HepG2 (cell line): Measurements from ENCODE around the gene FBXO41. TPM values are rescaled to one million over a fixed set of nuclear protein-coding genes. Genes with fewer than 3 reads are reported as not detected.

ENCODE experiments used
- BRD4 ChIP-seq: sonication (generic); formaldehyde crosslinking; IDR thresholded peaks from 2 replicates; pipeline ENCODE4 v1.4.0; 2020; ENCODE audit warnings: missing genetic modification reagents
- CEBPZ ChIP-seq: IDR thresholded peaks from 2 replicates; pipeline ENCODE4 v1.6.1; 2012; ENCODE audit warnings: low read length, improper control_type of control experiment
- ELF4 ChIP-seq: sonication (generic); formaldehyde crosslinking; IDR thresholded peaks from 2 replicates; pipeline ENCODE4 v1.5.0; 2020; ENCODE audit warnings: missing genetic modification reagents, mild to moderate bottlenecking, moderate library complexity, borderline replicate concordance
- GTF2F1 ChIP-seq: fragments of 150-350 bp; IDR thresholded peaks from 2 replicates; pipeline ENCODE4 v1.6.1; 2014; ENCODE audit warnings: low read length
- NFIB ChIP-seq: sonication (generic); formaldehyde crosslinking; IDR thresholded peaks from 2 replicates; pipeline ENCODE4 v1.9.0; 2021; ENCODE audit warnings: missing genetic modification reagents, mild to moderate bottlenecking, borderline replicate concordance
- PAX8 ChIP-seq: sonication (generic); formaldehyde crosslinking; IDR thresholded peaks from 2 replicates; pipeline ENCODE4 v1.8.0; 2022; ENCODE audit warnings: mild to moderate bottlenecking, missing genetic modification reagents, borderline replicate concordance
- POLR2AphosphoS2 ChIP-seq: IDR thresholded peaks from 2 replicates; pipeline ENCODE4 v1.6.1; 2011; ENCODE audit warnings: low read depth, low read length, improper control_type of control experiment
- RFX1 ChIP-seq: fragments of 450-650 bp; IDR thresholded peaks from 2 replicates; pipeline ENCODE4 v1.6.1; 2017
- RORA ChIP-seq: sonication (generic); formaldehyde crosslinking; IDR thresholded peaks from 2 replicates; pipeline ENCODE4 v1.5.0; 2020; ENCODE audit warnings: mild to moderate bottlenecking, missing genetic modification reagents, moderate library complexity
- ZBTB8A ChIP-seq: sonication (generic); formaldehyde crosslinking; IDR thresholded peaks from 2 replicates; pipeline ENCODE4 v1.4.0; 2020; ENCODE audit warnings: mild to moderate bottlenecking, low read depth, missing genetic modification reagents, borderline replicate concordance
- ZHX2 ChIP-seq, 2 experiments: sonication (generic) in 1 of 2; formaldehyde crosslinking in 1 of 2; IDR thresholded peaks; 2 replicates each; pipeline versions ENCODE4 v1.6.1 to v1.9.0; 2014 to 2022; ENCODE audit warnings: antibody characterized with exemption in 1 of 2, borderline replicate concordance in 1 of 2, inconsistent platforms in 1 of 2, low read depth in 1 of 2, missing genetic modification reagents in 1 of 2
- ZMYM3 ChIP-seq: sonication (generic); formaldehyde crosslinking; IDR thresholded peaks from 2 replicates; pipeline ENCODE4 v1.5.1; 2020; ENCODE audit warnings: mild to moderate bottlenecking, missing genetic modification reagents
- ZNF235 ChIP-seq: sonication (generic); formaldehyde crosslinking; IDR thresholded peaks from 2 replicates; pipeline ENCODE4 v1.8.1; 2023; ENCODE audit warnings: mild to moderate bottlenecking, missing genetic modification reagents, borderline replicate concordance
- ZNF775 ChIP-seq: sonication (generic); formaldehyde crosslinking; IDR thresholded peaks from 2 replicates; pipeline ENCODE4 v1.4.0; 2020; ENCODE audit warnings: missing genetic modification reagents, mild to moderate bottlenecking, moderate library complexity, borderline replicate concordance
- ZNF841 ChIP-seq: sonication (generic); formaldehyde crosslinking; IDR thresholded peaks from 2 replicates; pipeline ENCODE4 v1.8.1; 2023; ENCODE audit warnings: missing genetic modification reagents, borderline replicate concordance
- ZSCAN22 ChIP-seq: sonication (generic); formaldehyde crosslinking; IDR thresholded peaks from 2 replicates; pipeline ENCODE4 v1.4.0; 2020; ENCODE audit warnings: mild to moderate bottlenecking, missing genetic modification reagents
- polyA plus RNA-seq, 8 experiments: library from polyadenylated mRNA; depleted of rRNA in 3 of 8; stranded (reverse) in 7 of 8; unstranded in 1 of 8; fragments of >200 nt; fragmentation: Illumina TruSeq in 4 of 8; extraction: Trizol in 4 of 8; gene quantifications; 2 replicates each; pipeline versions ENCODE4 v1.2.1 to v1.2.3, GENCODE V29; 2011 to 2016; ENCODE audit warnings: low read depth in 4 of 8, missing spikeins in 1 of 8, mixed read lengths in 1 of 8; ENCODE audit not compliant: insufficient read depth in 1 of 8
- total RNA-seq, 5 experiments: library from RNA; depleted of rRNA; stranded (reverse); fragments of >200 nt; fragmentation: Illumina TruSeq; extraction: Trizol; gene quantifications; 2 replicates each; pipeline ENCODE4 v1.2.3, GENCODE V29; 2016; ENCODE audit warnings: low read depth in 1 of 5
- TF ChIP-seq, protein P1 (sequence below), 2 experiments: fragments of 450-650 bp in 1 of 2; sonication (generic) in 1 of 2; formaldehyde crosslinking; IDR thresholded peaks; 2 replicates each; pipeline versions ENCODE4 v1.5.0 to v1.8.0; 2020 to 2022; ENCODE audit warnings: mild to moderate bottlenecking in 1 of 2, missing genetic modification reagents in 1 of 2

The FBXO41 gene
- total and polyA plus RNA-seq, 2 of the 13 experiments (the other 11 are each of a cell fraction or from before 2014, with no cell fraction given): 4.2 to 10.3 TPM

DNA sequence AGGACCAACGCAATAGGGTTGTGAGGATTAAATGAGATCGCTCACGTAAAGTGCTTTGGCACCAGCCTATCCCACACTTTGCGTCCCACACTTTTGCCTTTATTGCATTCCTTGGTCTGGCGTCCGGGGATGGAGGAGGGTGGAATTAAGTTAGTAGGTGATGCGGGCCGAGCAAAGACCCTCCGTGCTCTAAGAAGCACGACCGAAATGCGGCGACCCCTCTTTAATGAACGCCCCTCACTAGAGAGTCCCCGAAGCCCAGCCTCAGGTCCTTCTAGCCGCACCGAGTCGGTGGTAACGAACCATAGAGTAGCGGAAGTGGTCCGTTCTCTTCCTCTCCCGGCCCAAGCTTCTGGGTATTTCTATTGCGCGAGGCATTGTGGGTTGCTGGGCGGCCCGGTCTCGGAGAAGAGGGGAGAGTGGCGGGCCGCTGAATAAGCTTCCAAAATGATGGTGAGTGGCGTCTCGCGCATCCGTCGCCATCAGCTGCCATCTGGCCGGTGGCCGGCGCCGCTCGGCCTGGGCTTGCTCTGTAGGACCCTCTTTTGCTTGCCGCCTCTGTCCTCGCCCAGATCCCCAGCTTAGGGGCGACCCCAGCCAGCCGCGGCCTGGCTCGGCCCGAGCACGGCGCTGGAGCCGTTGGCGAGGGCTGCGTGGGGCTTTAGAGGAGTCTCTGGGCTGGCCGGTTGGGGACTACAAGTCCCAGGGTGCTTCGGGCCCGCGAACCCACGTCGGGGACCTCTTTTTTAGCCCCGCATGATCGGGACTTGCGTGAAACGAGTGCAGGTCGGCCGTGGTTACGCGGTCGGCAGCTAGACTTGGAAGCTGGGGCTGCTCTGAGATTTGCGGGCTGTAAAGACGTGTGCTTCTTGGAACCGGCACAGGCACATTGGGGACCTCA lies 50.1 kb downstream of the FBXO41 start, which contains the start of gene CCT7 (continued):
- TF ChIP-seq PAX8 (CRISPR knock-in tag) (no peak), ZNF841 (CRISPR knock-in tag) (peak; percentile 75; the same call in 1 of the 2 replicates), POLR2AphosphoS2 (peak; percentile 84; the same call in 1 of the 2 replicates), ZHX2 (IDR thresholded peaks at IDR 0.05; ENCODE audit: low read depth) (peak; percentile 74), ZHX2 (CRISPR knock-in tag; IDR thresholded peaks at IDR 0.05; ENCODE audit: borderline replicate concordance) (0 out of 2 replicates have a peak, but pooled peaks have one; percentile 82), GTF2F1 (no peak), ZMYM3 (CRISPR knock-in tag) (0 out of 2 replicates have a peak, but pooled peaks have one; percentile 10), BRD4 (CRISPR knock-in tag) (peak; percentile 94), ZNF235 (CRISPR knock-in tag) (no peak; the same call in 1 of the 2 replicates), CEBPZ (no peak), NFIB (CRISPR knock-in tag) (peak; percentile 81; the same call in 1 of the 2 replicates), ZSCAN22 (CRISPR knock-in tag) (no peak), ELF4 (no peak; the same call in 1 of the 2 replicates), RFX1 (peak; percentile 22; the same call in 1 of the 2 replicates), ZNF775 (peak; percentile 3; the same call in 1 of the 2 replicates), ZBTB8A (CRISPR knock-in tag) (no peak; the same call in 1 of the 2 replicates), RORA (CRISPR knock-in tag) (no peak)
- TF ChIP-seq, protein P1, sequence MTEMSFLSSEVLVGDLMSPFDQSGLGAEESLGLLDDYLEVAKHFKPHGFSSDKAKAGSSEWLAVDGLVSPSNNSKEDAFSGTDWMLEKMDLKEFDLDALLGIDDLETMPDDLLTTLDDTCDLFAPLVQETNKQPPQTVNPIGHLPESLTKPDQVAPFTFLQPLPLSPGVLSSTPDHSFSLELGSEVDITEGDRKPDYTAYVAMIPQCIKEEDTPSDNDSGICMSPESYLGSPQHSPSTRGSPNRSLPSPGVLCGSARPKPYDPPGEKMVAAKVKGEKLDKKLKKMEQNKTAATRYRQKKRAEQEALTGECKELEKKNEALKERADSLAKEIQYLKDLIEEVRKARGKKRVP (CRISPR knock-in tag; IDR thresholded peaks at IDR 0.05): peak in 1 of 2 experiments; percentile 74; a peak in 1 of 4 replicates
